HG03066 (cell line): ENCODE data around the gene SNAPC2.
"Not testable (repeated sequence)": the region's sequence is repeated elsewhere in the genome, so short reads cannot be mapped to it uniquely, and the experiment has no call there.

Experiments used
- ATAC-seq: cut with Tn5 transposase; IDR thresholded peaks from one replicate; pipeline ENCODE4 v1.9.1; 2021; ENCODE audit warnings: low read depth; ENCODE audit not compliant: unreplicated experiment

Gene SNAPC2

GRCh38 chr19:7920519-7921301, 572 bp downstream of the SNAPC2 start:
- peak; percentile 35 for ATAC-seq

GRCh38 chr19:7921302-7921966, 1.3 kb downstream of the SNAPC2 start:
- no peak for ATAC-seq

- ATAC-seq, result no peak
Measured at GRCh38 chr19:7921967-7922835, 2.1 kb downstream of the SNAPC2 start.

- ATAC-seq, result no peak
Measured at GRCh38 chr19:7922836-7923195, 2.7 kb downstream of the SNAPC2 start.

GRCh38 chr19:7923295-7924191, 3.4 kb downstream of the SNAPC2 start:
- ATAC-seq, result no peak

- no peak for ATAC-seq
Measured at GRCh38 chr19:7924241-7924640, 4.1 kb downstream of the SNAPC2 start.

GRCh38 chr19:7924651-7925170, 4.6 kb downstream of the SNAPC2 start:
- ATAC-seq, result no peak

- ATAC-seq, result no peak
Measured at GRCh38 chr19:7925171-7925851, 5.2 kb downstream of the SNAPC2 start.

GRCh38 chr19:7926021-7926726, 6.0 kb downstream of the SNAPC2 start, which contains the start of gene CTXN1:
Gene CTXN1, minus strand, starts transcription at chr19:7926135. Its CDS starts 597 bp downstream, at chr19:7925538.
- ATAC-seq, result no peak

- ATAC-seq, result no peak
Measured at GRCh38 chr19:7926727-7927604, 6.8 kb downstream of the SNAPC2 start.

GRCh38 chr19:7927605-7928333, 7.6 kb downstream of the SNAPC2 start:
- no peak for ATAC-seq

- no peak for ATAC-seq
Measured at GRCh38 chr19:7928334-7928706, 8.2 kb downstream of the SNAPC2 start.

- ATAC-seq, result no peak
Measured at GRCh38 chr19:7928741-7929701, 8.9 kb downstream of the SNAPC2 start.

- not testable (repeated sequence) for ATAC-seq
Measured at GRCh38 chr19:7930030-7930429, 9.9 kb downstream of the SNAPC2 start.

- ATAC-seq, result no peak
Measured at GRCh38 chr19:7930765-7931164, 10.6 kb downstream of the SNAPC2 start.
